Kidney tubule cell (primary cell): Measurements from ENCODE around the gene LRRTM1.

Experiments
- DNase-seq: peaks from one replicate; pipeline ENCODE4 v3.0.0-alpha.2; 2018; ENCODE audit warnings: low spot score

LRRTM1 gene

GRCh38 chr2:80303909-80304837 is at the start of gene LRRTM1:
LRRTM1 (minus strand) TSS chr2:80304752; CDS start chr2:80303819, 933 bp downstream.
- DNase-seq = no peak

- DNase-seq = peak; percentile 58
Observed at GRCh38 chr2:80351231-80351630, 46.7 kb upstream of the LRRTM1 start.

- no peak for DNase-seq
Observed at GRCh38 chr2:80348953-80349352, 44.4 kb upstream of the LRRTM1 start.

GRCh38 chr2:80348078-80348477 is 43.5 kb upstream of the LRRTM1 start:
- DNase-seq = no peak

- DNase-seq = no peak
Observed at GRCh38 chr2:80340022-80340421, 35.5 kb upstream of the LRRTM1 start.

GRCh38 chr2:80338794-80339193 is 34.2 kb upstream of the LRRTM1 start:
- DNase-seq = no peak

- DNase-seq = no peak
Observed at GRCh38 chr2:80335411-80335810, 30.9 kb upstream of the LRRTM1 start.

GRCh38 chr2:80333886-80334285 is 29.3 kb upstream of the LRRTM1 start:
- no peak for DNase-seq

GRCh38 chr2:80330527-80331450 is 26.2 kb upstream of the LRRTM1 start:
- no peak for DNase-seq

- DNase-seq = no peak
Observed at GRCh38 chr2:80329491-80329890, 24.9 kb upstream of the LRRTM1 start.

GRCh38 chr2:80328159-80328571 is 23.6 kb upstream of the LRRTM1 start:
- DNase-seq = no peak

- no peak for DNase-seq
Observed at GRCh38 chr2:80326861-80327260, 22.3 kb upstream of the LRRTM1 start.

GRCh38 chr2:80326214-80326613 is 21.7 kb upstream of the LRRTM1 start:
- peak; percentile 56 for DNase-seq

GRCh38 chr2:80324525-80324924 is 20.0 kb upstream of the LRRTM1 start:
- DNase-seq = no peak

- DNase-seq = no peak
Observed at GRCh38 chr2:80323610-80324009, 19.1 kb upstream of the LRRTM1 start.

- no peak for DNase-seq
Observed at GRCh38 chr2:80322958-80323357, 18.4 kb upstream of the LRRTM1 start.

- DNase-seq = no peak
Observed at GRCh38 chr2:80322311-80322920, 17.9 kb upstream of the LRRTM1 start.

- peak; percentile 60 for DNase-seq
Observed at GRCh38 chr2:80312282-80312839, 7.8 kb upstream of the LRRTM1 start.

GRCh38 chr2:80311304-80311703 is 6.8 kb upstream of the LRRTM1 start:
- peak; percentile 72 for DNase-seq

- peak; percentile 17 for DNase-seq
Observed at GRCh38 chr2:80303006-80303908, 1.3 kb downstream of the LRRTM1 start.
